ENCODE results near the gene SLC7A11. TPM values are rescaled to one million over a fixed set of nuclear protein-coding genes. Genes with fewer than 3 reads are reported as not detected.

Gene SLC7A11
- total RNA-seq, 3 donors from 2014 or later (not counting 1 experiment from before 2014, with no cell fraction given), result 0.07 to 1.4 TPM; not detected in 1

- Histone ChIP-seq H3K27ac (ENCODE audit: low read length) (no peak overlapping the region), H3K4me3 (ENCODE audit: low read length) (no peak overlapping the region), H3K36me3 (ENCODE audit: control insufficient read depth, insufficient read depth, low read length) (no peaks in the 10 kb centered on the region), H3K27me3 (ENCODE audit: control insufficient read depth, insufficient read depth, low read length) (no peaks in the 10 kb centered on the region), H3K9me3 (ENCODE audit: control insufficient read depth, insufficient read depth, low read length) (no peaks in the 10 kb centered on the region), H3K4me1 (ENCODE audit: control insufficient read depth, insufficient read depth, low read length) (no peaks in the 10 kb centered on the region)
- ATAC-seq, result no peak
- H3K36me3 Mint-ChIP-seq, result no peaks in the 10 kb centered on the region
- no peak for TF ChIP-seq CTCF (IDR thresholded peaks at IDR 0.05)
- H3K27ac Mint-ChIP-seq, result no peak overlapping the region
- no peaks in the 10 kb centered on the region for H3K27me3 Mint-ChIP-seq (ENCODE audit: low read depth in 2 of 2)
- WGBS (ENCODE audit: insufficient coverage), result 96% methylated on average over 3 of the region's 3 CpGs
- H3K4me1 Mint-ChIP-seq, result no peaks in the 10 kb centered on the region
- no peak overlapping the region for H3K4me3 Mint-ChIP-seq
- no peak for DNase-seq
- peaks cover 10 to 12% of the 10 kb centered on the region in 2 donors for H3K9me3 Mint-ChIP-seq
- intact Hi-C loops (cut with micrococcal nuclease), result no loop called here
Observed at GRCh38 chr4:138279286-138279685, 37.1 kb upstream of the SLC7A11 start.

DNA sequence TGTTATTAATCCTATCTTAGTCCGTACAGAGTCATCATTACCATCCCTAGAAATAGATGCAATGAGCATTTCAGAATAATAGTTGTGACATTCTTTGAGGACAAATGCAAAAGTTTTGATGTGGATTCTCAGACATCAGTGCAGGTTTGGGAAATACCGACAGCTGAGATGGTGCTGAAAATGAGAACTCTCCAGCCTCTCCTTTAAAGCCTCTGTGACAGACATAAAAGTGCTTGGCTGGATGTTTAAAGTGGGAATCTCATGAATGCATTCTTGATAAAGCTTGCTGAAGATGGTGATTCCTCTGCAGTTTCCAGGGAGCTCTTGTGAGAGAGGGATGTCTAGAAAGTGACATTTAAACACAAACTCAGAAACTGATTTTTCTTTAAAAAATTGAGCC lies 35.0 kb upstream of the SLC7A11 start:
- ATAC-seq (no peak), DNase-seq (no peak)
- no peak for TF ChIP-seq CTCF (IDR thresholded peaks at IDR 0.05)
- H3K9me3 ChIP-seq (ENCODE audit: control insufficient read depth, insufficient read depth, low read length), result no peaks in the 10 kb centered on the region
- no peak overlapping the region for H3K4me3 Mint-ChIP-seq
- H3K27me3 ChIP-seq (ENCODE audit: control insufficient read depth, insufficient read depth, low read length), result no peaks in the 10 kb centered on the region
- H3K27me3 Mint-ChIP-seq (ENCODE audit: low read depth in 2 of 2), result no peaks in the 10 kb centered on the region
- no peak overlapping the region for H3K27ac ChIP-seq (ENCODE audit: low read length)
- H3K4me1 ChIP-seq (ENCODE audit: control insufficient read depth, insufficient read depth, low read length), result no peaks in the 10 kb centered on the region
- no peaks in the 10 kb centered on the region for H3K4me1 Mint-ChIP-seq
- no peaks in the 10 kb centered on the region for H3K36me3 Mint-ChIP-seq
- intact Hi-C loops (cut with micrococcal nuclease), result no loop called here
- no peaks in the 10 kb centered on the region for H3K36me3 ChIP-seq (ENCODE audit: control insufficient read depth, insufficient read depth, low read length)
- H3K4me3 ChIP-seq (ENCODE audit: low read length), result no peak overlapping the region
- H3K9me3 Mint-ChIP-seq, result peaks cover 10 to 11% of the 10 kb centered on the region in 2 donors
- no peak overlapping the region for H3K27ac Mint-ChIP-seq
- 94% methylated on average over 2 of the region's 2 CpGs for WGBS (ENCODE audit: insufficient coverage)

DNA sequence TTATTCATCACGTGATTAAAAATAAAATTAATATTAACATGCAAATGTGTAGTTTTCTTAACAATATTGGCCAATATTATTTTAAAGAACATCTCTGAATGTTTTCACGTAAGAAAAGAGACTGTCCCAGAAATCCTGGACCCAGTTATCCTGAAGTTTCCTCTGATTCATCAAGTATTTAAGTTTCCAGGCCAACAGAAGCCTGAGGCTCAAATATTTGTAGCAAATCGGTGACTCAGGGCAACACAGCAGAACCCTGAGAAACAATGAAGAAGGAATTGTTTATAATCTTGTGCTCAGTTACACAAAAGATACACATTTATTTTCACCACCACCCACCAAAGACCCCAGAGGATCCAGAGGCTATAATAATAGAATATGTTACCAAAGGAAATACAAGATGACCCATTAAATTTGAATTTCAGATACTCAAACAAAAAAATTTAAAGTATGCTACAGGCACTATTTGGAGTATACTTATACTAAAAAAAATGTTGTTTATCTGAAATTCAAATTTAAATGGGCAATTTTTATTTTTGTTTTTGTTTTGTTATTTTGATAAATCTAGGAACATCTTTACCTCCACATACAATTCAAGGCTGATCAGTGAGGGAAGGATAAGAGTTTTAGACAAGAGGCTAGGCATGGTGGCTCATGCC lies 33.9 kb upstream of the SLC7A11 start:
- no peak for TF ChIP-seq CTCF (IDR thresholded peaks at IDR 0.05)
- DNase-seq, result no peak
- H3K4me3 Mint-ChIP-seq, result no peak overlapping the region

DNA sequence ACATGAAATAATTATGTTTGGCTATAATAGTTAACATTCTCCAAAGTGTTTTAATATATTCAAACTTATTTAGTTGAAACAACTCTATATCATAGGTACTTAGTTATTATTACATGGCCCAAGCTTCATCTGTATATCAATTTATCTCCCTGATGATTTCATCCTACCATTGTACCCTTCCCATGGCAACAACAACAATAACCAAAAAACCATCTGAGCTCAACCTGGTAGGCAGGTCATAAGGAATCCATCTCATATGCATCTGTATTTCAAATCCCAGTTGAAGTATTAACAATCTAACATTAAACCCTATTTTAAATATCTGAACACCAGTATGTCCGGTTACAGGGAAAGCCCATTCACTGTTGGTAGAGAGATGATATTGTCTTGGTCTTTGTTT lies 33.1 kb upstream of the SLC7A11 start:
- Histone ChIP-seq H3K4me1 (ENCODE audit: control insufficient read depth, insufficient read depth, low read length) (no peaks in the 10 kb centered on the region), H3K36me3 (ENCODE audit: control insufficient read depth, insufficient read depth, low read length) (no peaks in the 10 kb centered on the region), H3K27me3 (ENCODE audit: control insufficient read depth, insufficient read depth, low read length) (no peaks in the 10 kb centered on the region), H3K4me3 (ENCODE audit: low read length) (no peak overlapping the region), H3K27ac (ENCODE audit: low read length) (no peak overlapping the region), H3K9me3 (ENCODE audit: control insufficient read depth, insufficient read depth, low read length) (no peaks in the 10 kb centered on the region)
- no peaks in the 10 kb centered on the region for H3K27me3 Mint-ChIP-seq (ENCODE audit: low read depth in 2 of 2)
- H3K4me1 Mint-ChIP-seq, result no peaks in the 10 kb centered on the region
- TF ChIP-seq CTCF (IDR thresholded peaks at IDR 0.05), result no peak
- no peak overlapping the region for H3K4me3 Mint-ChIP-seq
- H3K36me3 Mint-ChIP-seq, result no peaks in the 10 kb centered on the region
- WGBS (ENCODE audit: insufficient coverage), result no CpG with 5 or more reads among the region's 1 CpG
- intact Hi-C loops (cut with micrococcal nuclease), result no loop called here
- H3K9me3 Mint-ChIP-seq, result peaks cover 7 to 14% of the 10 kb centered on the region in 2 donors
- DNase-seq (no peak), ATAC-seq (no peak)
- H3K27ac Mint-ChIP-seq, result no peak overlapping the region

More for the DNA sequence above, 33.9 kb upstream of the SLC7A11 start:
- H3K36me3 Mint-ChIP-seq, result no peaks in the 10 kb centered on the region
- intact Hi-C loops (cut with micrococcal nuclease), result no loop called here
- H3K9me3 Mint-ChIP-seq, result peaks cover 7 to 14% of the 10 kb centered on the region in 2 donors
- no peaks in the 10 kb centered on the region for H3K27me3 Mint-ChIP-seq (ENCODE audit: low read depth in 2 of 2)
- no peaks in the 10 kb centered on the region for H3K36me3 ChIP-seq (ENCODE audit: control insufficient read depth, insufficient read depth, low read length)
- no peaks in the 10 kb centered on the region for H3K9me3 ChIP-seq (ENCODE audit: control insufficient read depth, insufficient read depth, low read length)
- ATAC-seq, result no peak
- no peak overlapping the region for H3K27ac Mint-ChIP-seq
- no peaks in the 10 kb centered on the region for H3K4me1 Mint-ChIP-seq
- no peaks in the 10 kb centered on the region for H3K27me3 ChIP-seq (ENCODE audit: control insufficient read depth, insufficient read depth, low read length)
- no peak overlapping the region for H3K27ac ChIP-seq (ENCODE audit: low read length)
- H3K4me3 ChIP-seq (ENCODE audit: low read length), result no peak overlapping the region
- 78% methylated on average over 2 of the region's 3 CpGs for WGBS (ENCODE audit: insufficient coverage)
- H3K4me1 ChIP-seq (ENCODE audit: control insufficient read depth, insufficient read depth, low read length), result no peaks in the 10 kb centered on the region

Data from natural killer cell (primary cell).